DMS153 treated with DMSO at 0.1 percent for 48 hours (cell line): ENCODE data around the gene ERICH4.
"Not testable (repeated sequence)": the region's sequence is repeated elsewhere in the genome, so short reads cannot be mapped to it uniquely, and the experiment has no call there.

Experiments used
- DNase-seq: peaks from one replicate; lab custom pipeline; 2025; ENCODE audit not compliant: unreplicated experiment; lab: John Stamatoyannopoulos, UW

Gene ERICH4

DNA sequence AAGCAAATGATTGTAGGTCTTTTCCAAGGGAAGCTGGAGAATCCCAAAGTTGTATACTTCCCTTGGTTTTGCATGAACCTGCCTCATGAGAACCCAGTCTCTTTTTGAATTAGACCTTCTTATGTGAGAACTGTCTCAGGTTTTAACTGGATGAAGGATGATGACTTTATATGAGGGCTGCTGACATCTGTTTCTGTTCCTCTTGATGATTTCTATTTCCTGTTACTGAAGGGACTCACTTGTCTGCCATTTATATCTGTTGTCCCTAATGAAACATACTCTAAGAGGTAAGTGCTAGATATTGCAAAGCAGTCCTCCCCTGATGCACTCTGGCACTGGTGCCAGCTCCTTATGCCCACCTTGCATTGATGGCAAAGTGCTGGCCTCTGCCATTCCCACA lies 33.6 kb downstream of the ERICH4 start:
- DNase-seq, result no peak

- no peak for DNase-seq
These were observed 35.2 kb downstream of the ERICH4 start for GRCh38 chr19:41478171-41478570.

DNA sequence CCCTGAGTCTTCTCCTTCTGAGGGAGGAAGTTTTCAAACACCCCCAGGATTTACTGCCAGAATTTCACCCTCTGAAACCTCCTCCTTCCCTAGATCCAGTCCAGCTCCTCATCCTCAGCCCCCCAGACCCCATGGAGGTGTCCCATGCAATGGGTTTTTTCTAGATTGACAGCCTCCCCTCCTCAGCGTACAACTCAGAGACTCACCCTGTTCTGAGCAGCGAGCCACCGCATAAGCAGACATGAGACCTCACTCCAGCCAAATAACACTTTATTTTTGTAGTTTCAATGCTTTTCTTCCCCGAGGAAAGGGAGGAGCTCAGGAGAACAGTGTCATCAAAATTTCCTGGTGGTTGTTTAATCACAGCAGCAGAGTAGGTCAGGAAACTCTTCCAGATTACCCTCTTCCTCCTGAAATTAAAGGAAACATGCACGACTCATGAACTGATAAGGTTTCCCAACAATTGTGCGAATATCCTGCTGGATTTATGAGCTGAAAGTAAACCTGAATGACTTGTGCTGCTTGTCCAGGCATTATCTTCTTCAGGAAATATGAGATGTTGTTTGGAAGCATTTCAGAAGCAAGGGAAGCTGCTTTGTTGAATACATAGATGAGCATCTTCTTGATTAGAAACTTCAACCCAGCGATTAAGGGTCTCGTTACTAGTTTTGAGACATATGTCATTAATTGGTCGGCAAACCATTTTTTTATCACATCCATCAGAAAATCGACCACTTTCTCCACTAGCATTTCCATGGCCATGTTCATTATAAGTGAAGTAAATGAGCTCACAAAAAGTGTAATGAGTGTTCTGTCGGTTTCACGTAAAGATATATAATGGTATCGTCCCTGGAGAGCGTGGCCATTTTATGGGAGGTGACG lies 36.2 kb downstream of the ERICH4 start:
- no peak for DNase-seq

DNA sequence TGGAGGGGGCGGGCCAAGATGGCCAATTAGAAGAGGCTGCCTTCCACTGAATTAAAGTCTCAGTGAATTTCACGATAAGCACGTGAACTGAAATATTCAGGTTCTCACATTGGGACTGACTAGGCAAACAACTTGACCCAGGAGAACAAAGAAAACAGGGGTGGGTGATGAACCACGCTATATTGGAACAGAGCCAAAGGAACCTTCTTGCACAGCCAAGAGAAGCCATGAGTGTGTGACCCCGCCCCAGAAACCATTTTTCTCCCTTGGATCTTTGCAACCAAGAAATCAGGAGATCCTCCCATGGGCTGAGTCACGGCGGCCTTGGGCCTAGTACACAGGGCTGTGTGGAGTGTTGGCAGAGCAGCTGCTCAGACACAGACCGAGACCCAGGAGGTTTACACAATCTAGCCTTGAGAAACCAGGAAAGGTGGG lies 36.8 kb downstream of the ERICH4 start:
- no peak for DNase-seq

DNA sequence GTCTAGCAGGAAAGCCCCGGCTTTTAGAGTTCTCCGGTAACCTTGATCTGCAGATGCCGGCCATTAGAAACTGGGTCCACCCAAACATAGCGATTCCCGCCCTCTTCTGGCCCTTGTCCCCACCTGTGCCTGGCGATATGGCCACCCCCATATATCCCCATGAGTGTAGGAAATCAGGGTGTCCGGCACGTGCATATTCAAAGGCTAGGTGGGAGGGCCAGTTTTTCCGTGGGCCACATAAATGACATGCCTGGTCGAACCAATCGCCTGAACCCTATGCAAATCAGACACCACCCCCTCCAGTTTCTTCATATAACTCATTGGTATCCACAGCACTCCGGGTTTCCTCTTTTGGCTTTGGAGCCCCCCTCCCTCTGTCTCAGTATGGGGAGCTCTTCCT lies 37.4 kb downstream of the ERICH4 start:
- DNase-seq, result no peak

GRCh38 chr19:41484822-41485221 lies 41.9 kb downstream of the ERICH4 start:
- DNase-seq, result no peak

DNA sequence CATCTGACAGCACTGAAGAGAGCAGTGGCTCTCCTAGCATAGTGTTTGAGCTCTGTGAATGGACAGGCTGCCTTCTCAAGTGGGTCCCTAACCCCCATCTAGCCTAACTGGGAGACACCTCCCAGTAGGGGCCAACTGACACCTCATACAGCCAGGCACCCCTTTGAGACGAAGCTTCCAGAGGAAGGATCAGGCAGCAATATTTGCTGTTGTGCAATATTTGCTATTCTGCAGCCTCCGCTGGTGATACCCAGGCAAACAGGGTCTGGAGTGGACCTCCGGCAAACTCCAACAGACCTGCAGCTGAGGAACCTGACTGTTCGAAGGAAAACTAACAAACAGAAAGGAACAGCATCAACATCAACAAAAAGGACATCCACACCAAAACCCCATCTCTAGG lies 44.0 kb downstream of the ERICH4 start:
- not testable (repeated sequence) for DNase-seq

GRCh38 chr19:41492843-41493242 lies 49.9 kb downstream of the ERICH4 start:
- DNase-seq, result no peak
